Measurements from ENCODE around the gene MAP7D3.

- TF ChIP-seq CTCF (tag by site-specific recombination; IDR thresholded peaks at IDR 0.05) (no peak), PATZ1 (tag by site-specific recombination; IDR thresholded peaks at IDR 0.05) (no peak), ZNF621 (tag by site-specific recombination; IDR thresholded peaks at IDR 0.05) (no peak), ZNF843 (tag by site-specific recombination; IDR thresholded peaks at IDR 0.05) (no peak), ZNF555 (tag by site-specific recombination; conservative IDR thresholded peaks at IDR 0.05) (no peak)
Measured at GRCh38 chrX:136260776-136261175, 9.6 kb upstream of the MAP7D3 start.

Data from HEK293 (cell line).